ENCODE data around the gene KCNG2. TPM values are rescaled to one million over a fixed set of nuclear protein-coding genes. Genes with fewer than 3 reads are reported as not detected.

The KCNG2 gene
- total and polyA plus RNA-seq, 2 experiments from 2014 or later: 0.15 TPM; not detected in 1

- Histone ChIP-seq H3K27ac (no peak overlapping the region), H3K4me1 (ENCODE audit: low read depth) (no peaks in the 10 kb centered on the region), H3K36me3 (no peaks in the 10 kb centered on the region), H3K27me3 (no peaks in the 10 kb centered on the region), H3K9me3 (ENCODE audit: low read depth) (no peaks in the 10 kb centered on the region), H3K4me3 (no peak overlapping the region)
- no peak for DNase-seq (ENCODE audit: low read depth in 1 of 2, low spot score in 1 of 2)
- no peak for TF ChIP-seq CTCF (IDR thresholded peaks at IDR 0.05; ENCODE audit: low read depth, low read length)
These were observed 124.5 kb downstream of the KCNG2 start for GRCh38 chr18:79921984-79922965.

- Histone ChIP-seq H3K27ac (no peak overlapping the region), H3K4me3 (no peak overlapping the region), H3K27me3 (no peaks in the 10 kb centered on the region), H3K9me3 (ENCODE audit: low read depth) (no peaks in the 10 kb centered on the region), H3K4me1 (ENCODE audit: low read depth) (no peaks in the 10 kb centered on the region), H3K36me3 (no peaks in the 10 kb centered on the region)
- no peak for DNase-seq (ENCODE audit: low read depth in 1 of 2, low spot score in 1 of 2)
- no peak for TF ChIP-seq CTCF (IDR thresholded peaks at IDR 0.05; ENCODE audit: low read depth, low read length)
These were observed 125.3 kb downstream of the KCNG2 start for GRCh38 chr18:79922971-79923411.

- DNase-seq (ENCODE audit: low read depth in 1 of 2, low spot score in 1 of 2): no peak
These were observed 126.3 kb downstream of the KCNG2 start for GRCh38 chr18:79923896-79924585.

GRCh38 chr18:79924814-79925731 lies 127.3 kb downstream of the KCNG2 start:
- DNase-seq (ENCODE audit: low read depth in 1 of 2, low spot score in 1 of 2): no peak
- no peaks in the 10 kb centered on the region for H3K9me3 ChIP-seq (ENCODE audit: low read depth)
- no peaks in the 10 kb centered on the region for H3K27me3 ChIP-seq
- H3K36me3 ChIP-seq: no peaks in the 10 kb centered on the region
- H3K4me3 ChIP-seq: no peak overlapping the region
- H3K27ac ChIP-seq: no peak overlapping the region
- TF ChIP-seq CTCF (IDR thresholded peaks at IDR 0.05; ENCODE audit: low read depth, low read length): no peak
- H3K4me1 ChIP-seq (ENCODE audit: low read depth): no peaks in the 10 kb centered on the region

More at GRCh38 chr18:79923896-79924585, 126.3 kb downstream of the KCNG2 start:
- no peak for TF ChIP-seq CTCF (IDR thresholded peaks at IDR 0.05; ENCODE audit: low read depth, low read length)
- H3K36me3 ChIP-seq: no peaks in the 10 kb centered on the region
- no peak overlapping the region for H3K27ac ChIP-seq
- H3K4me1 ChIP-seq (ENCODE audit: low read depth): no peaks in the 10 kb centered on the region
- no peak overlapping the region for H3K4me3 ChIP-seq
- H3K9me3 ChIP-seq (ENCODE audit: low read depth): no peaks in the 10 kb centered on the region
- H3K27me3 ChIP-seq: no peaks in the 10 kb centered on the region

GRCh38 chr18:79926306-79926705 lies 128.6 kb downstream of the KCNG2 start:
- TF ChIP-seq CTCF (IDR thresholded peaks at IDR 0.05; ENCODE audit: low read depth, low read length): no peak
- no peak overlapping the region for H3K4me3 ChIP-seq
- no peaks in the 10 kb centered on the region for H3K4me1 ChIP-seq (ENCODE audit: low read depth)
- DNase-seq (ENCODE audit: low read depth in 1 of 2, low spot score in 1 of 2): no peak
- no peaks in the 10 kb centered on the region for H3K9me3 ChIP-seq (ENCODE audit: low read depth)
- no peaks in the 10 kb centered on the region for H3K27me3 ChIP-seq
- no peaks in the 10 kb centered on the region for H3K36me3 ChIP-seq
- no peak overlapping the region for H3K27ac ChIP-seq
